HFFc6 (cell line): ENCODE measurements around the gene ALG9. TPM values are rescaled to one million over a fixed set of nuclear protein-coding genes. Genes with fewer than 3 reads are reported as not detected.
"Not testable (repeated sequence)": the region's sequence is repeated elsewhere in the genome, so short reads cannot be mapped to it uniquely, and the experiment has no call there.

Source experiments
- DNase-seq: peaks from one replicate; pipeline ENCODE4 v3.0.0-alpha.2; 2018
- H3K27ac Mint-ChIP-seq: 2 replicates; pipeline ENCODE4 v1.8.0; 2020; ENCODE audit warnings: mild to moderate bottlenecking, mixed read lengths
- H3K27me3 Mint-ChIP-seq: 2 replicates; pipeline ENCODE4 v1.8.0; 2021; ENCODE audit warnings: mild to moderate bottlenecking, moderate library complexity, mixed read lengths; ENCODE audit not compliant: insufficient read depth
- H3K36me3 Mint-ChIP-seq: 2 replicates; pipeline ENCODE4 v1.8.0; 2021; ENCODE audit warnings: low read depth, mixed read lengths
- H3K4me1 Mint-ChIP-seq: 2 replicates; pipeline ENCODE4 v1.8.0; 2020; ENCODE audit warnings: low read depth, mixed read lengths
- H3K4me3 Mint-ChIP-seq: 2 replicates; pipeline ENCODE4 v1.8.0; 2020; ENCODE audit warnings: mild to moderate bottlenecking, moderate library complexity, mixed read lengths
- H3K9me3 Mint-ChIP-seq: 2 replicates; pipeline ENCODE4 v1.8.0; 2020; ENCODE audit warnings: mild to moderate bottlenecking, mixed read lengths
- total RNA-seq, 6 experiments: library from RNA; stranded (reverse); fragmentation: NEBNext Ultra II Directional; extraction: Animal tissue kit (Norgen Biotek cat#: 25700); gene quantifications; 2 replicates in 1 of 6; 3 replicates in 5 of 6; pipeline ENCODE4 v1.2.3, GENCODE V29; 2021
- TF ChIP-seq, protein P1 (sequence below): fragments of 200-600 bp; sonication (generic); IDR thresholded peaks from 2 replicates; pipeline ENCODE4 v1.5.0; 2021; ENCODE audit warnings: antibody characterized with exemption, mild to moderate bottlenecking

The ALG9 gene
- total RNA-seq, 6 experiments from 2014 or later: 31.1 to 44.2 (median 36.5) TPM

DNA sequence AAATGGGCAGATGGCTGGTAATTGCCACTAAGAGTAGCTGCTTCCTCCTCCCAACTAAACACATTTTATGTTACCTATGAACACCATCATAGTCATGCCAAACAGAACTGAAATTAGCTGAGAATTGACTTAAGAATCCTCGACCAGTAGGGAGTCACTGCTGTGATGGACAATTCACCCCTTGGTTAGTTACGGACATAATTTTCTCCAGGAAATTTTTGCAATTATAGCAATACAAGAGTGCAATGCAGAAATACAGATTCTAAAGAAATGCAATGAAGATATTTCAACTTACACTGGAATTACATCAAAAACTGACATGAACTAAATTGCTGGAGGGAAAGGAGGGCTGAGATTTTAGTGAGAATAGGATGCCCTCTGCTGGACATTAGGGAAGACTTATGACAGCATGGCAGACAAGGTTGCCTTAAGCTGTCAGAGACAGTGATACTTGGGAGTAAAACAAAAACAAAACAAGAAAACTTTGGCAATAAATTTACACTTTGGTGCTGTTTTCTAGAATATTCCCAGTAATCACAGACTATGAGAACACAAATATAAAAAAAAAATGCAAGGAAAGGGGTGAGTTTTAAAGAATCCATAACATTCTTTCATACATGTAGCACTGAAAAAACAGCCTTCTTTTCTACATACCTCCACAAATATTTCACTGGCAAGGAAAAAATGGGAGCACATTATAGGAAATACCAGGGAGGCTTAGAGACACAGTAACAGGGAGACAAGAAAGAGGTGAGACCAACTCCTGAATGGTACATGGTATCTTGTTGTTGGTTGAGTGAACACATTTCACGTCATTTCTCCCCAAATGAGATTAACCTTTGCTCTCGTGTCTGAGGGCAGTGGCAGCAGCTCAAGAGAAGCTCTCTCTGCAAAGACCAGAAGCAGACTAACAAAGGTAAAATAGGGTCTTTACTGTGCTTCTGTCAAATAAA is 94.0 kb downstream of the ALG9 start:
- H3K4me3 Mint-ChIP-seq: no peak overlapping the region
- TF ChIP-seq, protein P1, sequence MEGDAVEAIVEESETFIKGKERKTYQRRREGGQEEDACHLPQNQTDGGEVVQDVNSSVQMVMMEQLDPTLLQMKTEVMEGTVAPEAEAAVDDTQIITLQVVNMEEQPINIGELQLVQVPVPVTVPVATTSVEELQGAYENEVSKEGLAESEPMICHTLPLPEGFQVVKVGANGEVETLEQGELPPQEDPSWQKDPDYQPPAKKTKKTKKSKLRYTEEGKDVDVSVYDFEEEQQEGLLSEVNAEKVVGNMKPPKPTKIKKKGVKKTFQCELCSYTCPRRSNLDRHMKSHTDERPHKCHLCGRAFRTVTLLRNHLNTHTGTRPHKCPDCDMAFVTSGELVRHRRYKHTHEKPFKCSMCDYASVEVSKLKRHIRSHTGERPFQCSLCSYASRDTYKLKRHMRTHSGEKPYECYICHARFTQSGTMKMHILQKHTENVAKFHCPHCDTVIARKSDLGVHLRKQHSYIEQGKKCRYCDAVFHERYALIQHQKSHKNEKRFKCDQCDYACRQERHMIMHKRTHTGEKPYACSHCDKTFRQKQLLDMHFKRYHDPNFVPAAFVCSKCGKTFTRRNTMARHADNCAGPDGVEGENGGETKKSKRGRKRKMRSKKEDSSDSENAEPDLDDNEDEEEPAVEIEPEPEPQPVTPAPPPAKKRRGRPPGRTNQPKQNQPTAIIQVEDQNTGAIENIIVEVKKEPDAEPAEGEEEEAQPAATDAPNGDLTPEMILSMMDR: peak; percentile 90
- DNase-seq: peak; percentile 62
- H3K36me3 Mint-ChIP-seq: no peaks in the 10 kb centered on the region
- H3K27me3 Mint-ChIP-seq: no peaks in the 10 kb centered on the region
- H3K9me3 Mint-ChIP-seq: no peaks in the 10 kb centered on the region
- peaks cover 10% of the 10 kb centered on the region for H3K4me1 Mint-ChIP-seq
- H3K27ac Mint-ChIP-seq: no peak overlapping the region; the same call in 1 of the 2 replicates

GRCh38 chr11:111776398-111777093 is 94.8 kb downstream of the ALG9 start:
- Mint-ChIP-seq H3K36me3 (no peaks in the 10 kb centered on the region), H3K9me3 (no peaks in the 10 kb centered on the region), H3K4me3 (no peak overlapping the region), H3K27ac (no peak overlapping the region), H3K4me1 (peaks cover 10% of the 10 kb centered on the region), H3K27me3 (no peaks in the 10 kb centered on the region)
- TF ChIP-seq, protein P1: no peak
- DNase-seq: no peak

- TF ChIP-seq, protein P1: no peak
- Mint-ChIP-seq H3K36me3 (no peaks in the 10 kb centered on the region), H3K4me3 (no peak overlapping the region), H3K27me3 (no peaks in the 10 kb centered on the region), H3K9me3 (no peaks in the 10 kb centered on the region), H3K27ac (peak overlapping the region; percentile 29; the same call in 1 of the 2 replicates), H3K4me1 (peaks cover 16% of the 10 kb centered on the region)
- DNase-seq: no peak
Observed at GRCh38 chr11:111774955-111775710, 96.2 kb downstream of the ALG9 start.

- no peak overlapping the region for H3K4me3 Mint-ChIP-seq
- no peaks in the 10 kb centered on the region for H3K9me3 Mint-ChIP-seq
- H3K27ac Mint-ChIP-seq: no peak overlapping the region
- TF ChIP-seq, protein P1: no peak
- DNase-seq: no peak
- no peaks in the 10 kb centered on the region for H3K27me3 Mint-ChIP-seq
- peaks cover 18% of the 10 kb centered on the region for H3K4me1 Mint-ChIP-seq
- no peaks in the 10 kb centered on the region for H3K36me3 Mint-ChIP-seq
Observed at GRCh38 chr11:111772535-111772934, 98.8 kb downstream of the ALG9 start.

DNA sequence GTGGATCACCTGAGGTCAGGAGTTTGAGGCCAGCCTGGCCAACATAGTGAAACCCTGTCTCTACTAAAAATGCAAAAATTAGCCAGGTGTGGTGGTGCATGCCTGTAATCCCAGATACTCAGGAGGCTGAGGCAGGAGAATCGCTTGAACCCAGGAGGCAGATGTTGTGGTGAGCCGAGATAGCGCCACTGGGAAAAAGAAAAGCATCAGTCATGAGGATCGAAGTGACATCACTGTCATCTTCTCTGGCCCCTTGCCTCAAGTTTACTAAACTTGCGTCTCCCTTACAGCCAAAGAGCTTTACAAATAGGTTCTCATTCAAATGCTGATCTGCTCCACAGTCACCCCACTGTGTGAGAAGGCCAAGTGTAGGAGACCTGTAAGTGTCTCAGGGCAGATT is 100.2 kb downstream of the ALG9 start:
- not testable (repeated sequence) for H3K4me3 Mint-ChIP-seq

More for the DNA sequence above, 100.2 kb downstream of the ALG9 start:
- not testable (repeated sequence) for H3K27ac Mint-ChIP-seq, H3K27me3 Mint-ChIP-seq, DNase-seq, H3K9me3 Mint-ChIP-seq, H3K36me3 Mint-ChIP-seq
- H3K4me1 Mint-ChIP-seq: peaks cover 24% of the 10 kb centered on the region
